KOPT-K1 (cell line): ENCODE measurements around the gene LRBA.

Source experiments
- H3K27ac ChIP-seq: fragments of 200-600 bp; sonication (generic); 2 replicates; pipeline ENCODE4 v1.5.1; 2016; ENCODE audit warnings: antibody characterized with exemption, mild to moderate bottlenecking, low read depth, low read length; ENCODE audit not compliant: poor library complexity, severe bottlenecking
- H3K36me3 ChIP-seq: fragments of 200-600 bp; sonication (generic); 2 replicates; pipeline ENCODE4 v1.5.1; 2017; ENCODE audit warnings: antibody characterized with exemption, mild to moderate bottlenecking, low read length, moderate library complexity; ENCODE audit not compliant: insufficient read depth
- H3K9me3 ChIP-seq: fragments of 200-600 bp; sonication (generic); 2 replicates; pipeline ENCODE4 v1.5.1; 2017; ENCODE audit warnings: antibody characterized with exemption, low read length, mild to moderate bottlenecking; ENCODE audit not compliant: insufficient read depth, poor library complexity, severe bottlenecking

Gene LRBA

GRCh38 chr4:150723727-150724411, 291.2 kb downstream of the LRBA start:
- H3K9me3 ChIP-seq = peaks cover 11% of the 10 kb centered on the region
- peaks cover 16% of the 10 kb centered on the region for H3K36me3 ChIP-seq
- H3K27ac ChIP-seq = no peak overlapping the region

DNA sequence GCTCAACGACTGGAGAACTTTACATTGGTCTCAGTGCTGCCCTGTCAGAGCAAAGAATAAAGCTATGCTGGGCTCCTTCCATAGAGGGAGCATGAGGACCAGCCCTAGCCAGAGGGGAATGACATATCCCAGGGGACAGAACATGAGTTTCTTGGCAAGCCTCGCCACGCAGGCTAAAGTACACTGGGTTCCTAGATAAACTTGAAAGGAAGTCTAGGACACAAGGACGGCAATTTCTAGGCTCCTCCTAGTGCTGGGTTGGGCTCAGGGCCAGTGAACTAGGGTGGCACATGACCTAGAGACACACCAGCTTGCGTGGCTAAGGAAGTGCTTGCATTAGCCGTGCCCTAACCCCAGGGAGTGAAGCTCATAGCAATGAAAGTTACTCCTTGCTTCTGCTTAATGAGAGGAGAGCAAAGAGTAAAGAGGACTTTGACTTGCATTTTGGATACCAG, 292.1 kb downstream of the LRBA start:
- peaks cover 16% of the 10 kb centered on the region for H3K36me3 ChIP-seq
- peaks cover 11% of the 10 kb centered on the region for H3K9me3 ChIP-seq
- no peak overlapping the region for H3K27ac ChIP-seq

GRCh38 chr4:150720973-150721518, 294.0 kb downstream of the LRBA start:
- peaks cover 4% of the 10 kb centered on the region for H3K9me3 ChIP-seq
- H3K36me3 ChIP-seq = peaks cover 9% of the 10 kb centered on the region; the same call in 1 of the 2 replicates
- H3K27ac ChIP-seq = no peak overlapping the region

GRCh38 chr4:150717952-150718351, 297.1 kb downstream of the LRBA start:
- Histone ChIP-seq H3K36me3 (no peaks in the 10 kb centered on the region), H3K9me3 (no peaks in the 10 kb centered on the region), H3K27ac (no peak overlapping the region)

DNA sequence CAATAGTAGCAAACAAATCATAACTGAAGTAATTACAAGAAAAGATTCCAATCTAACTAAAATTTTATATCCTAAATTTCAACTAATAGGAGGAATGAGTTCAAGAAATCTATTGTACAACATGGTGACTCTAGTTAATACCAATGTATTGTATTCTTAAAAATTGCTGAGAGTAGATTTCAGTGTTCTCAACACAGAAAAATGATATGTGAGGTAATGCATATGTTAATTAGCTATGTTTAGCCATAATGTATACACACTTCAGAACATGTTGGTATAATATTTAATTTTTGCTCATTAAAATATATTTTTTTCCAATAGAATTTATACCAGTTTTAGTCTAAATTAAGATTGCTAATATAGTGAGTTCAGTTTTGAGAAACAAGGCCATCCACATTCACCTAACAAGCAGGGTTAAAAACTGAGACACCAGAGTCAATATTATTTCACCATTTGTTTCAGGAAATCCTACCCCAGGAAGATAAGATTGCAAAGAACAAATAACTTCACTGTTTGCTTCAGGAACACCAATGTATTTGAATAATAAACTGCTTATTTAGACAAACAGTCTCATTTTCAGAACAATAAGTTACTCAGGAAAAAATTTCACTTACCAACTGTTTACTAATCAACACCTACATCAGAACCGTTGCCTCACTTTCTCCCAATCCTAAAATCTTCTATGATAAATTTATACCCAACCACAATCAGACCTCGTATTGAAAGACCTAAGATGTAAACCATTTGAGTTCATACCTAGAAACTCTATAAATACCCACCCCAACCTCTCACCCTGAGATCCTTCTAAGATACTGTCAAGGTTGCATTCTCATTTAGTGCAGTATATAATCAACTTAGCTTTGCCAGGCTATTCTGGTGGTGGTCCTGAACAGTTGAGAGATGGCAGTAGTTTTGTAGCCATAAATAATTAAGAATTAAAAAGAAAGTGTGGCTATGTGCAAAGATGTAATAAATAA, 300.3 kb downstream of the LRBA start:
- no peaks in the 10 kb centered on the region for H3K36me3 ChIP-seq
- no peak overlapping the region for H3K27ac ChIP-seq

DNA sequence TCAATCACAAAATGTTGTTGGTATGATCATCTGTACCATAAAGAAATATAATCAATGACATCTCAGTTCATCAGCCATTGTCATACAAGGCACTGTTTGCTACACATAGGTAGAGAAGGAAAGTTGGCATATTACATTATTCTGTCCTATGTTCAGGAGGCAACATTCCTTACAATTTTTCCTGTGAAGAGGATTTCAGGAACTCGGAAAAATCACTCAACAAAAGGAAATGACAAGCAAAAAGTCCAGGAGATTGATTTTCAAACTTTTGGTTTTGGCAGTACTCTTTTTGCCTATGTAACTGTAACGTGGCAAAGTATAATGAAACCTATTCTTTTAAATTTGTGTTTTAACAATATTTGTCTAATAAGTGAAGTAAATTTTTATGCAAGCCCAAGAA, 301.8 kb downstream of the LRBA start:
- no peaks in the 10 kb centered on the region for H3K9me3 ChIP-seq
- no peak overlapping the region for H3K27ac ChIP-seq
- H3K36me3 ChIP-seq = no peaks in the 10 kb centered on the region

More for the DNA sequence above, 300.3 kb downstream of the LRBA start:
- H3K9me3 ChIP-seq = no peaks in the 10 kb centered on the region

- Histone ChIP-seq H3K27ac (no peak overlapping the region), H3K9me3 (no peaks in the 10 kb centered on the region), H3K36me3 (no peaks in the 10 kb centered on the region)
These were observed 304.2 kb downstream of the LRBA start for GRCh38 chr4:150710770-150711375.

GRCh38 chr4:150708004-150708403, 307.1 kb downstream of the LRBA start:
- Histone ChIP-seq H3K27ac (no peak overlapping the region), H3K36me3 (no peaks in the 10 kb centered on the region), H3K9me3 (no peaks in the 10 kb centered on the region)

GRCh38 chr4:150699599-150699998, 315.5 kb downstream of the LRBA start:
- no peaks in the 10 kb centered on the region for H3K9me3 ChIP-seq
- no peak overlapping the region for H3K27ac ChIP-seq
- H3K36me3 ChIP-seq = no peaks in the 10 kb centered on the region

GRCh38 chr4:150695162-150695561, 319.9 kb downstream of the LRBA start:
- H3K36me3 ChIP-seq = no peaks in the 10 kb centered on the region
- H3K27ac ChIP-seq = no peak overlapping the region
- no peaks in the 10 kb centered on the region for H3K9me3 ChIP-seq

- Histone ChIP-seq H3K27ac (no peak overlapping the region), H3K36me3 (no peaks in the 10 kb centered on the region), H3K9me3 (no peaks in the 10 kb centered on the region)
These were observed 320.6 kb downstream of the LRBA start for GRCh38 chr4:150694438-150694837.

DNA sequence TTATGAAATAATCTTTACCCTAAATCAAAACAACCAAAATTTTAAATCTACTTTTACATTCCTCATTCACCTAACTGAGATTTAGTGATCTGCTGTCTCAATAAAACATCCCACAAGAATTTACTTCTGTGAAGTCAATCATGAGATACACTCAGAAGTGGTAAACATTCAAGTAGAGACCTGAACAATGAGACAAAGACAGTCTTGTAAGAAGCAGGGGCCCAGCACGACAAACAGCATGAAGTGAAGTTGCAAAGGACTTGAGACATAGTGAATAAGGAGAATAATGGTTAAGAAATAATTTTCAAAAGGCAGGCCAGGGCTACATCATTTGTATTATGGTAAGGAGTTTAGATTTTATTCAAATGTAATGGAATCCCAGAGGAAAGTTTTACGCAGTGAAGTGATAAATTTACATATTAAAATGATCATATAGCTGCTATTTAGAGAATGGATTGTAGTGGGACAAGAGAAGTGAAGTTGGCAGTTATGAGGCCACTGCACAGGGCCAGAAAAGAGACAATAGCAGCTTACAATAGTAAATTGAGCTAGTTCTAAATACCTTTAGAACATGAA, 331.2 kb downstream of the LRBA start:
- no peaks in the 10 kb centered on the region for H3K9me3 ChIP-seq
- no peaks in the 10 kb centered on the region for H3K36me3 ChIP-seq
- no peak overlapping the region for H3K27ac ChIP-seq

DNA sequence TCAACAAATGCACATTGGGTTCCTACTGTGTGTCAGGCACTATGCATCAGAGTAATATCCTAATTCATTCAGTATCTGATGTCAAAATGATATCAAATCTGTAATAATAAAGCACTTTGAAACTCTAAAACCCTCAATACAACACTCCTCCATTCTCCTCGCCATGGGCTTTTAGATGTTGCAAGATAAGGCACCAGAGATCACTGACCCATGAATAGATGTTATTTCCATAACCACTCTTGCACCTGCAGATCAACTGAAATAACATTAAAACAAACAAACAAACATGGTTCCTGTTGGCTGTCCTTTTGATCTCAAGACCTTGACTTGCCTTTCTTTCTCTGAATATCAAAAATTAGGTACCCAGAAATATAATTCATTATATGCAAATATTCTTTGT, 333.0 kb downstream of the LRBA start:
- H3K9me3 ChIP-seq = no peaks in the 10 kb centered on the region
- H3K27ac ChIP-seq = no peak overlapping the region

GRCh38 chr4:150681063-150681462, 334.0 kb downstream of the LRBA start:
- H3K27ac ChIP-seq = no peak overlapping the region
- H3K9me3 ChIP-seq = no peaks in the 10 kb centered on the region
- H3K36me3 ChIP-seq = no peaks in the 10 kb centered on the region

More for the DNA sequence above, 333.0 kb downstream of the LRBA start:
- no peaks in the 10 kb centered on the region for H3K36me3 ChIP-seq
